Measurements from ENCODE around the gene HOXD11.

Gene HOXD11

DNA sequence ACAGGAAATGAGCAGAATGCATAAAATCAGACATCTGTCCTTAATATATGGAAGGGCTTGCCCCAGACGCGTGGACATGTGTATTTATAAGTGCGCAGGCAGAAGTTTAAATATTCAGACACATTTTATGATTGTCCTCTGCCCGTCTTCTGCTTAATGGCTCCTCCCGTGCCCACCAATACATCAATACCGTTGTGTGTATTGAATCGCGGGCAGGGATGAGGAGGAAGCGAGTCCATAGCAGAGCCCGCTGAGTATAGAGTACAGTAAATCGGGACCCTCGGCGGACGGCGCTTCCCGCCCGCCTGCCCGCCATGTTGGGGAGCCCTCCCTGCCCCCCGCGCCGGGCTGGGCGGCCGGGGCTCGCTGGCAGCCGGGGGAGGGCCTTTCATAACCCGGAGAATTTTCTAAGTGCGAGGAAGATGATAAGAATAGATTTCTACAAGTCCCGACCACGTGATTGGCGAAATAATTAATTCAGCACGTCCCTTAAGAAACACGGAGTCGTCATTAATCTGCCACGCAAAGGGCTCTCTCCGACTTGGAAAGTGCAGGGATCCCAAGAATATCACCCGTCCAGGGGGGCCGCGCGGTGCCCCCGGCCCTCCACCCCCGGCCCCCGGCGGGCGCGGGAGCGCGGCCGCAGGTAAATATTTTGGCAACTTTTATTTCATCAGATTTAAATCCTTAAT, 49.9 kb downstream of the HOXD11 start, which contains the start of gene HOXD3:
Gene HOXD3, plus strand, starts transcription at position 501 of the 692 bp plus-strand sequence. CDS start 11,808 bp downstream, outside the sequence.
- no peak for DNase-seq (ENCODE audit: low read depth, low spot score)

DNA sequence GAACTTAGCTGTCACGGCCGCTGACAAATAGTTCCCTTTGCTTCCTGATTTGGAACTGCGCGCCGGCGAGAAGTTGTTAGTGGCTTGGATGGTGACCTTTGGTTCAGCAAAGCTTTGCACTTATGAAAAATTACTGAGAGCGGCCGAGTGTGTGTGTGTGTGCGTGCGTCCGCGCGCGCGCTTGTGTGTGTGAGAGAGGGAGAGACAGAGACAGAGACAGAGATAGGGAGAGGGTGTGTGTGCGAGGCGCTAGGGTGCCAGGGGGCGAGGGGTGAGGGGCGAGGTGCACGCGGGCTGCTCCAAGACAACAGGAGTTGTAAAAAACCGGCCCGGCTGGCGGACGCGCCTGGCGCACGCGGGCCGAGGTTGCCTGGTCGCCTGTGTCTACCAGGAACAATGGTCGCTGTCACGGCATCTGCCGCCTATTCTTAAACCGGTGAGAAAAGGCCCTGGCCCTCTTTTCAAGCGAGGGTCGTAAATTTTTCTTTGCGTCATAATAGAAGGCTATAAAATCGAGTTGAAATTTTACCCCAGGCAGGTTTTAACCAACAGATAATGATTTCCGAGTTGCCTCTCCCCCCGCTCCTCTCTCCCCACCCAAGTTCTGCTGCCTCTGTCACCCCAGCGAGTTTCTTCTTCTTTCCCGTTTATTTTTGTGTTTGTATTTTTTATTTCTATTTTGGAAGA, 50.6 kb downstream of the HOXD11 start:
- no peak for DNase-seq (ENCODE audit: low read depth, low spot score)
- H3K27ac ChIP-seq, result no peak overlapping the region

More for the DNA sequence above, 49.9 kb downstream of the HOXD11 start, which contains the start of gene HOXD3:
- H3K27ac ChIP-seq, result no peak within 1 kb of the TSS

DNA sequence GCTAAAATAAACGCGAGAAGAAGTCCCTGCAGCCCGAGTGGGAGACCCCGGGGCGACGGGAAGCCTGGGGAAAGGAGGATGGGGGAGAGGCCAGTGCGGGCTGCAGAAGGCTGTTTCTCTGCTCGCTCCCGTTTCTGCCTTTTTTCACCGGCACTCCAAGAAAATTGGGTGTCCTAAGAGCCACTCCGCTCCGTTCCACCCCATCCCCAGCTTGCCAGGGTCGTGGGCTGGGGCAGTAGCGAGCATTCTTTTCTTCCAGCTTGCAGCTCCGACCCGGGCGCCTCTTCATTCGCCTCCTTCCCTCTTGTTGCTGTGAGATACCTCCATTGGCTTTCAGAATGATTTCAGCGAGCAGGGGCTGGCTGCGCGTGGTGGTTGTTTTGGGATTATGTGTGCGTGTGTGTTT, 51.1 kb downstream of the HOXD11 start:
- no peak overlapping the region for H3K27ac ChIP-seq
- no peak for DNase-seq (ENCODE audit: low read depth, low spot score)

DNA sequence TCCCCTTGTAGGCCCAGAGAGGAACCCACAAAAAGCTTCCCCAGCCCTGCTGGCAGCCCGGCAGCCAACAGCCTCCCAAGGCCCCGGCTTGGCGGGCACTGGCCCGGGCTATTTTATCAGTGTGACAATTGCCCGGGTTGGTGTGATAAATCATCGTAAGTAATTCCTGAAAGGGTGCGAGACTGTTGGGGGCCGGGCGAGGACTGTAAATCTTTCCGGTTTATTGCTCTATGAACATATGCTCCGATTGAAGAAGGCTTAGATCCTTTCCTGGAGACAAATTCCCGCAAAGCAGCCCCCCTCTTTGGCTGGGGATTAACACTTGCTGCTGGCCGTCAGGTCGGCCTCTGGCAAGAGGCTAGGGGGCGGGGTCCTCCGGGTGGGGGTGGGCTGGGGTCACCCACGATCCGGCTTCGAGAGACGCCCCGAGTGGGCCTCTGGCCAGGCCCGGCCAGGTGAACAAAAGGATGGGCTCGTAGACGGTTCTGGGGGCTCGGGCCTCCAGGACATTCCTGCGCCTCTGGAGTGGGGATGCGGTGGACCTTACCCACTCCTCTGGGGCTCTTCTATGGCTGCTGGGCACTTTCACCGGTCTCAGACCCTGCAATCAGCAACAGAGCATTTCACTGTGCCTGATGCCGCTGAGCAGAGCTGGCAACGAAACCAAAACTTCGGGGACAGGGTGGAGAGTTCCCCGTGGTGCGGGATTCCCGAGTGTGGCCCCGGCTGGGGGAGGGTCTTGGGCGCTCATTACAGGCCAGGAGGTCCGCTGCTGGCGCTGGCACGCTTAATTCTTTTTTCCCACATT, 52.0 kb downstream of the HOXD11 start:
- DNase-seq (ENCODE audit: low read depth, low spot score), result no peak
- no peak overlapping the region for H3K27ac ChIP-seq
